H1 (cell line): ENCODE measurements around the gene ZNF8. TPM values are rescaled to one million over a fixed set of nuclear protein-coding genes. Genes with fewer than 3 reads are reported as not detected.

Experiments used
- ASH2L ChIP-seq: fragments of 200-600, 300-600 bp; sonication (generic); IDR thresholded peaks from one replicate; pipeline ENCODE4 v1.7.1; 2017; ENCODE audit warnings: low read length
- ATF2 ChIP-seq: IDR thresholded peaks from 2 replicates; pipeline ENCODE4 v1.6.1; 2012; ENCODE audit warnings: low read length, inconsistent platforms
- BACH1 ChIP-seq: IDR thresholded peaks from 2 replicates; pipeline ENCODE4 v1.6.1; 2012; ENCODE audit warnings: low read length, improper control_type of control experiment
- CHD2 ChIP-seq: IDR thresholded peaks from 2 replicates; pipeline ENCODE4 v1.6.1; 2012; ENCODE audit warnings: low read length, improper control_type of control experiment
- CTBP2 ChIP-seq: IDR thresholded peaks from 2 replicates; pipeline ENCODE4 v1.7.0; 2011; ENCODE audit warnings: borderline replicate concordance, mild to moderate bottlenecking, moderate library complexity, mixed read lengths, low read length; ENCODE audit not compliant: insufficient read depth, insufficient read length
- EZH2 ChIP-seq: fragments of 200-600 bp; sonication (generic); IDR thresholded peaks from 2 replicates; pipeline ENCODE4 v1.7.1; 2012; ENCODE audit warnings: low read depth, mild to moderate bottlenecking, moderate library complexity, low read length, inconsistent platforms; ENCODE audit not compliant: severe bottlenecking
- FOSL1 ChIP-seq: IDR thresholded peaks from 2 replicates; pipeline ENCODE4 v1.6.1; 2011; ENCODE audit warnings: mild to moderate bottlenecking, low read depth, low read length, moderate library complexity; ENCODE audit not compliant: insufficient read depth
- HDAC2 ChIP-seq, 2 experiments: fragments of 300-600 bp in 1 of 2; sonication (generic) in 1 of 2; IDR thresholded peaks; 2 replicates each; pipeline ENCODE4 v1.6.1; 2011 to 2012; ENCODE audit warnings: low read depth in 2 of 2, low read length in 2 of 2, mild to moderate bottlenecking in 2 of 2, moderate library complexity in 2 of 2, borderline replicate concordance in 1 of 2, inconsistent platforms in 1 of 2
- HDAC6 ChIP-seq: IDR thresholded peaks from one replicate; pipeline ENCODE4 v1.7.1; 2012; ENCODE audit warnings: low read depth, mild to moderate bottlenecking, inconsistent platforms, low read length, moderate library complexity
- KDM4A ChIP-seq: IDR thresholded peaks from one replicate; pipeline ENCODE4 v1.7.1; 2012; ENCODE audit warnings: low read depth, mild to moderate bottlenecking, moderate library complexity, low read length, inconsistent platforms; ENCODE audit not compliant: severe bottlenecking
- KDM5A ChIP-seq: fragments of 200-600 bp; IDR thresholded peaks from 2 replicates; pipeline ENCODE4 v1.7.1; 2012; ENCODE audit warnings: mild to moderate bottlenecking, low read length, inconsistent platforms, mixed read lengths
- MAX ChIP-seq: IDR thresholded peaks from 2 replicates; pipeline ENCODE4 v1.6.1; 2012; ENCODE audit warnings: inconsistent platforms
- NANOG ChIP-seq: IDR thresholded peaks from 2 replicates; pipeline ENCODE4 v1.6.1; 2011; ENCODE audit warnings: low read length, low read depth, mild to moderate bottlenecking, inconsistent platforms; ENCODE audit not compliant: insufficient read depth, poor library complexity, severe bottlenecking
- POLR2A ChIP-seq, 2 experiments: IDR thresholded peaks; 1 replicate in 1 of 2; 2 replicates in 1 of 2; pipeline ENCODE4 v1.6.1; 2011; ENCODE audit warnings: low read depth in 2 of 2, low read length in 2 of 2, mild to moderate bottlenecking in 2 of 2; ENCODE audit errors: control extremely low read depth in 1 of 2
- RFX5 ChIP-seq: IDR thresholded peaks from 2 replicates; pipeline ENCODE4 v1.6.1; 2011; ENCODE audit warnings: low read depth, low read length, improper control_type of control experiment, borderline replicate concordance
- RNF2 ChIP-seq: fragments of 200-900, 300-1000 bp; sonication (generic); IDR thresholded peaks from 2 replicates; pipeline ENCODE4 v1.7.1; 2016; ENCODE audit warnings: borderline replicate concordance, low read depth, mild to moderate bottlenecking, antibody characterized with exemption, low read length; ENCODE audit not compliant: poor library complexity, severe bottlenecking; ENCODE audit errors: missing control alignments
- SAP30 ChIP-seq: fragments of 300-600 bp; sonication (generic); IDR thresholded peaks from 2 replicates; pipeline ENCODE4 v1.7.1; 2012; ENCODE audit warnings: low read length, moderate library complexity, mild to moderate bottlenecking, inconsistent platforms; ENCODE audit not compliant: insufficient read depth, insufficient replicate concordance
- SIRT6 ChIP-seq: IDR thresholded peaks from one replicate; pipeline ENCODE4 v1.7.1; 2012; ENCODE audit warnings: low read length, inconsistent platforms
- SIX5 ChIP-seq: IDR thresholded peaks from 2 replicates; pipeline ENCODE4 v1.6.1; 2011; ENCODE audit warnings: mild to moderate bottlenecking, low read depth, low read length
- SUZ12 ChIP-seq: fragments of 200-600 bp; sonication (generic); IDR thresholded peaks from 2 replicates; pipeline ENCODE4 v1.6.1; 2012; ENCODE audit warnings: mild to moderate bottlenecking, inconsistent platforms, low read length, moderate library complexity, mixed read lengths
- TBP ChIP-seq: IDR thresholded peaks from 2 replicates; pipeline ENCODE4 v1.6.1; 2011; ENCODE audit warnings: low read depth, low read length, improper control_type of control experiment
- ZNF274 ChIP-seq: IDR thresholded peaks from 2 replicates; pipeline ENCODE4 v1.7.0; 2012; ENCODE audit warnings: low read length, borderline replicate concordance; ENCODE audit errors: extremely low read depth
- polyA plus RNA-seq, 7 experiments: library from polyadenylated mRNA; depleted of rRNA in 3 of 7; stranded (reverse) in 5 of 7; unstranded in 2 of 7; fragments of >200 nt in 5 of 7; fragments of 200-250 nt in 2 of 7; gene quantifications; 1 replicate in 5 of 7; 2 replicates in 1 of 7; 4 replicates in 1 of 7; pipeline versions ENCODE4 v1.2.1 to v1.2.3, GENCODE V29; 2011 to 2013; ENCODE audit warnings: missing spikeins in 2 of 7, mixed read lengths in 2 of 7
- total RNA-seq: library from RNA; stranded (reverse); fragmentation: NEBNext Ultra II Directional; extraction: Animal tissue kit (Norgen Biotek cat#: 25700); gene quantifications from 2 replicates; pipeline ENCODE4 v1.2.1, GENCODE V29; 2021

The ZNF8 gene
- total and polyA plus RNA-seq, 2 of the 8 experiments (the other 6 are each of a cell fraction or from before 2014, with no cell fraction given), result 9.2 to 21.5 TPM

- TF ChIP-seq ATF2, result 0 out of 2 replicates have a peak, but pooled peaks have one; percentile 10
- no peak for TF ChIP-seq ZNF274
- peak; percentile 81 to 92 for TF ChIP-seq POLR2A (IDR thresholded peaks at IDR 0.05; ENCODE audit: control extremely low read depth in 1 of 2, low read depth in 2 of 2, low read length in 2 of 2)
- no peak for TF ChIP-seq EZH2
- TF ChIP-seq SIX5, result peak; percentile 64; the same call in 1 of the 2 replicates
- TF ChIP-seq BACH1, result peak; percentile 56; the same call in 1 of the 2 replicates
- TF ChIP-seq KDM5A, result no peak
- no peak for TF ChIP-seq SIRT6
- TF ChIP-seq HDAC2 (IDR thresholded peaks at IDR 0.05; ENCODE audit: borderline replicate concordance in 1 of 2, low read depth in 2 of 2, low read length in 2 of 2), result no peak
- no peak for TF ChIP-seq NANOG
- no peak for TF ChIP-seq FOSL1
- TF ChIP-seq ASH2L, result peak; percentile 49
- no peak for TF ChIP-seq RNF2
- 0 out of 2 replicates have a peak, but pooled peaks have one; percentile 41 for TF ChIP-seq RFX5
- no peak for TF ChIP-seq CTBP2
- peak; percentile 88 for TF ChIP-seq CHD2
- TF ChIP-seq SUZ12, result no peak
- TF ChIP-seq MAX, result peak; percentile 56; the same call in 1 of the 2 replicates
- no peak for TF ChIP-seq HDAC6
- no peak for TF ChIP-seq KDM4A
- peak; percentile 16 for TF ChIP-seq SAP30
- peak; percentile 93 for TF ChIP-seq TBP
These were observed at the start of gene ZNF8 (continued) for GRCh38 chr19:58278541-58279041.
